ENCODE data around the gene FAM120AOS. TPM values are rescaled to one million over a fixed set of nuclear protein-coding genes. Genes with fewer than 3 reads are reported as not detected.

Gene FAM120AOS
- total and polyA plus RNA-seq, 2 experiments from 2014 or later: 56.0 to 62.4 TPM

DNA sequence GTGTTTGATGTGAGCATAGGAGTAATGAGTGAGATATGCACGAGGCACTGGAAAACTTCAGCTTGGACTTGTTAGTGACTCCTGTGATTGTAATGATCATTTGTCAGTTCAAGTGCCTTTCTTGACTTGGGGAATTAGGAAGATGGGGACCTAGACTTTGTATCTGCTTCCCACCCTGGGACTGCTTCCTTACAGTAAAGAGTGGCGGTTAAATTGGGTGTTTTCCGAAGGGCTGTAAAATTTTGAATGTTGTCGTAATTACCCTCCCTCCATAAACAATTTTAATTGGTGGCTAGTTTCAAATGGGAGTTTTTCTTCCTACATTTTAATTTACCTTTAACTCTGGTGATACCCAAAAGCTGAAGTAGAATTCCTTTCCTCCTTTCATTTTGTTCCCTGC, 23.5 kb upstream of the FAM120AOS start:
- Histone ChIP-seq H3K9me3 (ENCODE audit: low read depth) (no peaks in the 10 kb centered on the region), H3K4me1 (ENCODE audit: insufficient read depth) (no peaks in the 10 kb centered on the region), H3K79me2 (peaks cover 82% of the 10 kb centered on the region), H4K20me1 (ENCODE audit: insufficient read depth, poor library complexity, severe bottlenecking) (peaks cover 27% of the 10 kb centered on the region), H2AFZ (no peak overlapping the region), H3K4me3 (no peak overlapping the region), H3K27me3 (no peaks in the 10 kb centered on the region), H3K27ac (no peak overlapping the region), H3K36me3 (replicated peaks; ENCODE audit: insufficient read depth, low read depth) (no peaks in the 10 kb centered on the region), H3K9me2 (replicated peaks; ENCODE audit: insufficient read depth) (no peaks in the 10 kb centered on the region), H3K4me2 (no peak overlapping the region)
- WGBS (ENCODE audit: low lambda C conversion rate, missing lambda C conversion rate): 76% methylated on average over 4 of the region's 4 CpGs
- TF ChIP-seq, protein P1, sequence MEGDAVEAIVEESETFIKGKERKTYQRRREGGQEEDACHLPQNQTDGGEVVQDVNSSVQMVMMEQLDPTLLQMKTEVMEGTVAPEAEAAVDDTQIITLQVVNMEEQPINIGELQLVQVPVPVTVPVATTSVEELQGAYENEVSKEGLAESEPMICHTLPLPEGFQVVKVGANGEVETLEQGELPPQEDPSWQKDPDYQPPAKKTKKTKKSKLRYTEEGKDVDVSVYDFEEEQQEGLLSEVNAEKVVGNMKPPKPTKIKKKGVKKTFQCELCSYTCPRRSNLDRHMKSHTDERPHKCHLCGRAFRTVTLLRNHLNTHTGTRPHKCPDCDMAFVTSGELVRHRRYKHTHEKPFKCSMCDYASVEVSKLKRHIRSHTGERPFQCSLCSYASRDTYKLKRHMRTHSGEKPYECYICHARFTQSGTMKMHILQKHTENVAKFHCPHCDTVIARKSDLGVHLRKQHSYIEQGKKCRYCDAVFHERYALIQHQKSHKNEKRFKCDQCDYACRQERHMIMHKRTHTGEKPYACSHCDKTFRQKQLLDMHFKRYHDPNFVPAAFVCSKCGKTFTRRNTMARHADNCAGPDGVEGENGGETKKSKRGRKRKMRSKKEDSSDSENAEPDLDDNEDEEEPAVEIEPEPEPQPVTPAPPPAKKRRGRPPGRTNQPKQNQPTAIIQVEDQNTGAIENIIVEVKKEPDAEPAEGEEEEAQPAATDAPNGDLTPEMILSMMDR (IDR thresholded peaks at IDR 0.05; ENCODE audit: poor library complexity): no peak
- TF ChIP-seq EZH2phosphoT487 (IDR thresholded peaks at IDR 0.05; ENCODE audit: low read depth, severe bottlenecking, unreplicated experiment): no peak
- TF ChIP-seq EZH2 (IDR thresholded peaks at IDR 0.05; ENCODE audit: borderline replicate concordance): no peak
- no peak for DNase-seq (ENCODE audit: low spot score)

- H3K79me2 ChIP-seq: peaks cover 82% of the 10 kb centered on the region
- no peaks in the 10 kb centered on the region for H3K27me3 ChIP-seq
- no peaks in the 10 kb centered on the region for H3K36me3 ChIP-seq (replicated peaks; ENCODE audit: insufficient read depth, low read depth)
- no peak overlapping the region for H3K4me3 ChIP-seq
- no peaks in the 10 kb centered on the region for H3K9me3 ChIP-seq (ENCODE audit: low read depth)
- no peaks in the 10 kb centered on the region for H3K9me2 ChIP-seq (replicated peaks; ENCODE audit: insufficient read depth)
- H2AFZ ChIP-seq: no peak overlapping the region
- TF ChIP-seq, protein P1 (IDR thresholded peaks at IDR 0.05; ENCODE audit: poor library complexity): no peak
- TF ChIP-seq EZH2 (IDR thresholded peaks at IDR 0.05; ENCODE audit: borderline replicate concordance) (no peak), EZH2phosphoT487 (IDR thresholded peaks at IDR 0.05; ENCODE audit: low read depth, severe bottlenecking, unreplicated experiment) (no peak)
- peaks cover 33% of the 10 kb centered on the region for H4K20me1 ChIP-seq (ENCODE audit: insufficient read depth, poor library complexity, severe bottlenecking)
- no peak overlapping the region for H3K4me2 ChIP-seq
- H3K27ac ChIP-seq: no peak overlapping the region
- DNase-seq (ENCODE audit: low spot score): no peak
- 78% methylated on average over 3 of the region's 3 CpGs for WGBS (ENCODE audit: low lambda C conversion rate, missing lambda C conversion rate)
- H3K4me1 ChIP-seq (ENCODE audit: insufficient read depth): no peaks in the 10 kb centered on the region
These were observed 22.5 kb upstream of the FAM120AOS start for GRCh38 chr9:93475856-93476255.

GRCh38 chr9:93475108-93475507, 21.7 kb upstream of the FAM120AOS start:
- H3K79me2 ChIP-seq: peaks cover 82% of the 10 kb centered on the region
- TF ChIP-seq, protein P1 (IDR thresholded peaks at IDR 0.05; ENCODE audit: poor library complexity): no peak
- TF ChIP-seq EZH2 (IDR thresholded peaks at IDR 0.05; ENCODE audit: borderline replicate concordance) (no peak), EZH2phosphoT487 (IDR thresholded peaks at IDR 0.05; ENCODE audit: low read depth, severe bottlenecking, unreplicated experiment) (no peak)
- H3K27ac ChIP-seq: no peak overlapping the region
- no peak overlapping the region for H3K4me3 ChIP-seq
- H3K4me1 ChIP-seq (ENCODE audit: insufficient read depth): peaks cover under 1% of the 10 kb centered on the region
- no peak for DNase-seq (ENCODE audit: low spot score)
- no peaks in the 10 kb centered on the region for H3K27me3 ChIP-seq
- no peaks in the 10 kb centered on the region for H3K36me3 ChIP-seq (replicated peaks; ENCODE audit: insufficient read depth, low read depth)
- H2AFZ ChIP-seq: no peak overlapping the region
- WGBS (ENCODE audit: low lambda C conversion rate, missing lambda C conversion rate): 97% methylated on average over 3 of the region's 3 CpGs
- no peaks in the 10 kb centered on the region for H3K9me3 ChIP-seq (ENCODE audit: low read depth)
- H3K9me2 ChIP-seq (replicated peaks; ENCODE audit: insufficient read depth): no peaks in the 10 kb centered on the region
- no peak overlapping the region for H3K4me2 ChIP-seq
- peaks cover 37% of the 10 kb centered on the region for H4K20me1 ChIP-seq (ENCODE audit: insufficient read depth, poor library complexity, severe bottlenecking)

DNA sequence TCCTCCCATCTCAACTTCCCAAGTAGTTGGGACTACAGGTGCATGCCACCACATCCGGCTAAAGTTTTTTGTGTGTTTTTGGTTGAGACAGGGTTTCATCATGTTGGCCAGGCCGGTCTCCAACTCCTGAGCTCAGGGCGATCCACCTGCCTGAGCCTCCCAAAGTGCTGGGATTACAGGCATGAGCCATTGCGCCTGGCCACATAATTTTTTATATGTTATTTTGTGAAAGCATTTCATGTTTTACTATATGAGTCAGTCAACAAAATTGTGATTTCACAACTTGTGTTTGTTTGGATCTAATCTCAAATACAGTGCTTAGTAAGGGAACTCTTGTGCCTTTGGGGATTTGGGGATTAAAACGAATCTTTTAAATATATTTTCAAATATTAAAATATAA, 20.0 kb upstream of the FAM120AOS start:
- Histone ChIP-seq H3K4me2 (no peak overlapping the region), H4K20me1 (ENCODE audit: insufficient read depth, poor library complexity, severe bottlenecking) (peaks cover 49% of the 10 kb centered on the region), H3K9me2 (replicated peaks; ENCODE audit: insufficient read depth) (no peaks in the 10 kb centered on the region), H3K79me2 (peaks cover 84% of the 10 kb centered on the region), H3K9me3 (ENCODE audit: low read depth) (no peaks in the 10 kb centered on the region), H3K27me3 (no peaks in the 10 kb centered on the region), H3K4me3 (no peak overlapping the region), H2AFZ (no peak overlapping the region), H3K36me3 (replicated peaks; ENCODE audit: insufficient read depth, low read depth) (no peaks in the 10 kb centered on the region), H3K27ac (no peak overlapping the region), H3K4me1 (ENCODE audit: insufficient read depth) (peaks cover 15% of the 10 kb centered on the region)
- no peak for DNase-seq (ENCODE audit: low spot score)
- 96% methylated on average over 5 of the region's 5 CpGs for WGBS (ENCODE audit: low lambda C conversion rate, missing lambda C conversion rate)
- TF ChIP-seq EZH2 (IDR thresholded peaks at IDR 0.05; ENCODE audit: borderline replicate concordance) (no peak), EZH2phosphoT487 (IDR thresholded peaks at IDR 0.05; ENCODE audit: low read depth, severe bottlenecking, unreplicated experiment) (no peak)
- TF ChIP-seq, protein P1 (IDR thresholded peaks at IDR 0.05; ENCODE audit: poor library complexity): no peak
